ENCODE results near the gene GRIA3.

GRCh38 chrX:123272630-123273029 is 88.6 kb downstream of the GRIA3 start:
- TF ChIP-seq, protein P1, sequence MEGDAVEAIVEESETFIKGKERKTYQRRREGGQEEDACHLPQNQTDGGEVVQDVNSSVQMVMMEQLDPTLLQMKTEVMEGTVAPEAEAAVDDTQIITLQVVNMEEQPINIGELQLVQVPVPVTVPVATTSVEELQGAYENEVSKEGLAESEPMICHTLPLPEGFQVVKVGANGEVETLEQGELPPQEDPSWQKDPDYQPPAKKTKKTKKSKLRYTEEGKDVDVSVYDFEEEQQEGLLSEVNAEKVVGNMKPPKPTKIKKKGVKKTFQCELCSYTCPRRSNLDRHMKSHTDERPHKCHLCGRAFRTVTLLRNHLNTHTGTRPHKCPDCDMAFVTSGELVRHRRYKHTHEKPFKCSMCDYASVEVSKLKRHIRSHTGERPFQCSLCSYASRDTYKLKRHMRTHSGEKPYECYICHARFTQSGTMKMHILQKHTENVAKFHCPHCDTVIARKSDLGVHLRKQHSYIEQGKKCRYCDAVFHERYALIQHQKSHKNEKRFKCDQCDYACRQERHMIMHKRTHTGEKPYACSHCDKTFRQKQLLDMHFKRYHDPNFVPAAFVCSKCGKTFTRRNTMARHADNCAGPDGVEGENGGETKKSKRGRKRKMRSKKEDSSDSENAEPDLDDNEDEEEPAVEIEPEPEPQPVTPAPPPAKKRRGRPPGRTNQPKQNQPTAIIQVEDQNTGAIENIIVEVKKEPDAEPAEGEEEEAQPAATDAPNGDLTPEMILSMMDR (IDR thresholded peaks at IDR 0.05), result no peak
- no peak for TF ChIP-seq JUND (IDR thresholded peaks at IDR 0.05)
- no peak for TF ChIP-seq POLR2AphosphoS5 (IDR thresholded peaks at IDR 0.05; ENCODE audit: low read depth, low read length)
